Measurements from ENCODE around the gene CYP3A4.

- TF ChIP-seq, protein P1, sequence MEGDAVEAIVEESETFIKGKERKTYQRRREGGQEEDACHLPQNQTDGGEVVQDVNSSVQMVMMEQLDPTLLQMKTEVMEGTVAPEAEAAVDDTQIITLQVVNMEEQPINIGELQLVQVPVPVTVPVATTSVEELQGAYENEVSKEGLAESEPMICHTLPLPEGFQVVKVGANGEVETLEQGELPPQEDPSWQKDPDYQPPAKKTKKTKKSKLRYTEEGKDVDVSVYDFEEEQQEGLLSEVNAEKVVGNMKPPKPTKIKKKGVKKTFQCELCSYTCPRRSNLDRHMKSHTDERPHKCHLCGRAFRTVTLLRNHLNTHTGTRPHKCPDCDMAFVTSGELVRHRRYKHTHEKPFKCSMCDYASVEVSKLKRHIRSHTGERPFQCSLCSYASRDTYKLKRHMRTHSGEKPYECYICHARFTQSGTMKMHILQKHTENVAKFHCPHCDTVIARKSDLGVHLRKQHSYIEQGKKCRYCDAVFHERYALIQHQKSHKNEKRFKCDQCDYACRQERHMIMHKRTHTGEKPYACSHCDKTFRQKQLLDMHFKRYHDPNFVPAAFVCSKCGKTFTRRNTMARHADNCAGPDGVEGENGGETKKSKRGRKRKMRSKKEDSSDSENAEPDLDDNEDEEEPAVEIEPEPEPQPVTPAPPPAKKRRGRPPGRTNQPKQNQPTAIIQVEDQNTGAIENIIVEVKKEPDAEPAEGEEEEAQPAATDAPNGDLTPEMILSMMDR (tag by site-specific recombination; IDR thresholded peaks at IDR 0.05), result no peak
- no peak for TF ChIP-seq ZFP41 (tag by site-specific recombination; IDR thresholded peaks at IDR 0.05; ENCODE audit: borderline replicate concordance)
These were observed 50.5 kb downstream of the CYP3A4 start for GRCh38 chr7:99733448-99733847.

All from HEK293 (cell line).